NB4 (cell line): ENCODE measurements around the gene KRTAP4-6.
"Not testable (repeated sequence)": the region's sequence is repeated elsewhere in the genome, so short reads cannot be mapped to it uniquely, and the experiment has no call there.

Source experiments
- DNase-seq: peaks from one replicate; pipeline ENCODE4 v3.0.0; 2010; ENCODE audit warnings: low read depth
- H3K4me3 ChIP-seq: one replicate; pipeline ENCODE4 v1.5.1; 2011; ENCODE audit warnings: mild to moderate bottlenecking, low read depth, low read length, moderate library complexity
- CTCF ChIP-seq: IDR thresholded peaks from one replicate; pipeline ENCODE4 v1.5.1; 2012; ENCODE audit warnings: low read depth, low read length
- MAX ChIP-seq: IDR thresholded peaks from 2 replicates; pipeline ENCODE4 v1.6.1; 2011; ENCODE audit warnings: low read depth, low read length
- MYC ChIP-seq: IDR thresholded peaks from 2 replicates; pipeline ENCODE4 v1.6.1; 2011; ENCODE audit warnings: low read depth, low read length
- POLR2A ChIP-seq: IDR thresholded peaks from 2 replicates; pipeline ENCODE4 v1.6.1; 2011; ENCODE audit warnings: mild to moderate bottlenecking; ENCODE audit not compliant: insufficient read length; ENCODE audit errors: extremely low read depth

KRTAP4-6 gene

DNA sequence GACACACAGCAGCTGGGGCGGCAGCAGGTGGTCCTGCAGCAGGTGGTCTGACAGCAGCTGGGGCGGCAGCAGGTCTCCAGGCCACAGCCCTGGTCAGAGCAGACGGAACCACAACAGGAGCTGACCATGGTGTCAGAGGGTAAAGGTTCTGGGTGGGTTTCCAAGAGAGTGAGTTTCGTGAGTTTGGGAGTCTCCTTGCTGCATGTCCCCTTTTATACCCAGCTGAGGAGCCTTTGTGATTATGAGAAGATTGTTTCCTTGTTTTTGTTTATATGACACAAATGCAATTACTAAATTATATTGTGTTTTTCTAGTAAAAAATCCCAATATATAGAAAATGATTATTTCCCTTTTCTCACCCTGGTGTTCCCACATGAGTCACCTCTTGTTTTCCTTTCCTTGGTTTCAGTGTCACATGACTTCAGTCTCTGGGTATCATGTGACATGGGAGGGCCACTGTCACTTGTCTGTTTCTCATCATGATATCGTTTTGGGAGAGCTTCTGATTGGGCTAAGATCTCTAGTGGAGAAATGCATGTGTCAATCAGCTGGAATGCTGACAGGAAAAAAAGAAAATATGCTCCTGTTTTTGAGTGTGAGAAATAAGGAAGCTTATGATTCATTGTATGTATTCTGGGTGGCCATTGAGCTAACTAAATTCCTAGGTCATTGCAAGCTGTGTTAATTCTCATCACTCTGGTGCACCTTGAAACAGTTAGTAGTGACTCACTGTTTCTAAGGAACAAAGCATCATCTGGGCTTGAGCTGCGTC lies at the start of gene KRTAP4-6:
Gene KRTAP4-6, minus strand, starts transcription at position 185 of the 772 bp plus-strand sequence. Its CDS starts 57 bp downstream, at position 128.
- no peak for DNase-seq
- TF ChIP-seq POLR2A, result no peak
- no peak for TF ChIP-seq MAX
- no peak for TF ChIP-seq CTCF
- no peak for TF ChIP-seq MYC
- H3K4me3 ChIP-seq, result no peak within 1 kb of the TSS

GRCh38 chr17:41189837-41190318 lies 49.5 kb upstream of the KRTAP4-6 start, which contains the start of gene KRTAP9-1:
TSS of gene KRTAP9-1 (plus strand) at chr17:41189887. CDS start at chr17:41189887, 0 bp downstream.
- DNase-seq, H3K4me3 ChIP-seq: not testable (repeated sequence)

DNA sequence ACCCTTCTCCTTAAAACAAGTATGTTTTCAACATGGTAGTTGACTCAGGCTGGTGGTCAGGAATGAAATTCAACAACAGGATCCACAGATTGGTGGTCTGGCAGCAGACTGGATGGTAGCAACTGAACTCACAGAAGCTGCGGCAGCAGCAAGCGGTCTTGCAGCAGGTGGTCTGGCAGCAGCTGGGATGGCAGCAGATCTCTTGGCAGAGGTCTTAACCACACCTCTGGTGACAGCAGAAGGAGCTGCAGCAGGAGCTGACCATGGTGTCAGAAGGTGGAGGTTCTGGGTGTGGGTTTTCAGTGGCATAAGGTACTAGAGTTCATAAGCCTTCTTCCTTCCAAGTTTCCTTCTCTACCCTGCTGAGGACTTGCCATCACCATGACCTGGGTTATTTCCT lies 46.5 kb upstream of the KRTAP4-6 start:
- no peak overlapping the region for H3K4me3 ChIP-seq
- TF ChIP-seq MYC, result no peak
- DNase-seq, result no peak

DNA sequence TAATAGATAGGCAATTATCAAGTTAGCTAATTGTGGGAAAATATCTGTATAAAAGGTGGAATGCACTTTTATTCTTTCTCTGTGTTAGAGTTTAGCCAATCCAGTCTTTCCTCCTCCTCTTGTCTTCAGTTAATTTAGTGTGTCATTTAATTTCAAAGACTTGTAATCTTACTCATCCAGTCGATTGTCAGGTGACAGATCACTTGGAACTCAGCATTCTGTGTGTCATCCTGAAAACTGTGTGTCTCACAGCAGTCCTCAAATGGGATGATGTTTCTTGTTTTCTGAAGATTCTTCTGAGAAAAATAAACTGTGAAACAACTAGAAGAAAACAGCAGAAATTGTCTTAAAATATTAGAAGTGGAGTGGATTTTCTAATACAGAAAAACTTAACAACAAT lies 44.7 kb upstream of the KRTAP4-6 start:
- TF ChIP-seq MAX, result no peak
- TF ChIP-seq POLR2A, result no peak
- no peak for TF ChIP-seq CTCF
- no peak for TF ChIP-seq MYC
- H3K4me3 ChIP-seq, result no peak overlapping the region
- DNase-seq, result no peak

DNA sequence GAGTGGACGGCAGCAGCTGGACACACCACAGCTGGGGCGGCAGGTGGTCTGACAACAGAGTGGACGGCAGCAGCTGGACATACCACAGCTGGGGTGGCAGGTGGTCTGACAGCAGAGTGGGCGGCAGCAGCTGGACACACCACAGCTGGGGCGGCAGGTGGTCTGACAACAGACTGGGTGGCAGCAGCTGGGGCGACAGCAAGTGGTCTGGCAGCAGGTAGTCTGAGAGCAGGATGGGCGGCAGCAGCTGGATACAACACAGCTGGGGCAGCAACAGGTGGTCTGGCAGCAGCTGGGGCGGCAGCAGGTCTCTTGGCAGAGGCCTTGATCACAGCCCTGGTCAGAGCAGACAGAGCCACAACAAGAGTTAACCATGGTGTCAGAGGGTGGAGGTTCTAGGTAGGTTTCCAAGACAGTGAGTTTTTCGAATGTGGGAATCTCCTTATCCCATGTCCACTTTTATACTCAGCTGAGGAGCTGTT lies 44.2 kb upstream of the KRTAP4-6 start, which contains the start of gene KRTAP4-1:
Gene KRTAP4-1, minus strand, starts transcription at position 432 of the 482 bp plus-strand sequence. Its CDS starts 57 bp downstream, at position 375.
- no peak within 1 kb of the TSS for H3K4me3 ChIP-seq
- TF ChIP-seq MAX, result no peak
- TF ChIP-seq POLR2A, result no peak
- TF ChIP-seq MYC, result no peak
- TF ChIP-seq CTCF, result no peak
- DNase-seq, result no peak

DNA sequence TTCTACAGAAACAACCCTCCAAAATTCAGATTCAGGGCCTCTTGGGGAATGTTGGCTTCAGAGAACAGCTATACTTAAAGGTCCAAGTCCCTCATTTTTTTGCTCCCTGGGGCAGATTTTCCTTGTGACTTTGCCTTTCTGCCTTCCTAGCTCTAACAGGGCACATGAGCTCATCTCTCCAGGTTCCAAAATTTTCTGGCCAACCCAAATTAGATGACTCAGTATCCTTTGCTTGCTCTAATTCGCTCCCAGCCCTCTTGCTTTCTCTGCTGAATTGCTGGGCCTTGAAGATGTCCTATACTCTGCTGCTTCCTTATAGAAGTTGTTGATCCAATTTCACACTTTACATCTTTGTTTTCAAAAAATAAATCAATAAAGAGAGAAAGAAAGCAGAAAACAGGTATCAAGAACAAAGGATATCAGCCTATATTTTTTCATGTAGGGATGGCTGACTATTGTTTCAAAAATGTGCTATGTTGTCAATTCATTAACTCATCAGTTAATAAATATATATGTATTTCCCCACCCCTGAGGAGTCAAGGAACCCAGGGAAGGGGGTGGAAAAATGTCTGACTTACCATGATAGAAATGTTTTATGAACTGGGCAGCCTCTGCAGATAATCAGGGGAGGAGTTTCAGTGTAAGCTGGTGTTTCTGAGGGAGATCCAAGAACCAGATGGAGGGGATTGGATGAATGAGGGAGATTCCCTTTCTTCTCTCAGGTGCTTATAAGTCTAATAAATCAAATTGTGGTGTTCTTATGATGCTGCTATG lies 38.7 kb upstream of the KRTAP4-6 start:
- TF ChIP-seq CTCF (no peak), MAX (no peak), POLR2A (no peak), MYC (no peak)
- no peak for DNase-seq

DNA sequence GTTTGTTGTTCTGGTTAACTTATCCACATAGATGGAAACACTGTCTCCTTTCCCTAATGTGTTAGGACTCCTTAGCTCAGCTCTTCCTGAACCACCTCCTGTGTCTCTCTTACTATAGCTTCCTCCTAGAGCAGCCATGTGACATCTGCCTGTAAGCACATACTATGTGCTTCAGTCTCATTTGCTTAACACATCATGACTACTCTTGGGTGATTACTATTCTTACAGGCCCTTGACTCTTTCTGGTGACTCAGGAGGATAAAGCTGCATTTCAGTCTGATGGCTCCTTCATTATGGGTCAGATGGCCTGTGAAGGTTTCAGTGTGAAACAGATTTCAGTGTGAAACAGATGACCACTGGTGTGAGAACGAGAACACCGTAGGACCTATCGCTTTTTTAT lies 38.0 kb upstream of the KRTAP4-6 start:
- TF ChIP-seq POLR2A (no peak), MAX (no peak), CTCF (no peak)

More for the DNA sequence above, 38.7 kb upstream of the KRTAP4-6 start:
- H3K4me3 ChIP-seq, result no peak overlapping the region

More for the DNA sequence above, 38.0 kb upstream of the KRTAP4-6 start:
- DNase-seq, result no peak
- H3K4me3 ChIP-seq, result no peak overlapping the region
